ENCODE data around the gene ABL1. TPM values are rescaled to one million over a fixed set of nuclear protein-coding genes. Genes with fewer than 3 reads are reported as not detected.

The ABL1 gene
- total RNA-seq, 1 experiment from 2014 or later: 27.1 TPM

DNA sequence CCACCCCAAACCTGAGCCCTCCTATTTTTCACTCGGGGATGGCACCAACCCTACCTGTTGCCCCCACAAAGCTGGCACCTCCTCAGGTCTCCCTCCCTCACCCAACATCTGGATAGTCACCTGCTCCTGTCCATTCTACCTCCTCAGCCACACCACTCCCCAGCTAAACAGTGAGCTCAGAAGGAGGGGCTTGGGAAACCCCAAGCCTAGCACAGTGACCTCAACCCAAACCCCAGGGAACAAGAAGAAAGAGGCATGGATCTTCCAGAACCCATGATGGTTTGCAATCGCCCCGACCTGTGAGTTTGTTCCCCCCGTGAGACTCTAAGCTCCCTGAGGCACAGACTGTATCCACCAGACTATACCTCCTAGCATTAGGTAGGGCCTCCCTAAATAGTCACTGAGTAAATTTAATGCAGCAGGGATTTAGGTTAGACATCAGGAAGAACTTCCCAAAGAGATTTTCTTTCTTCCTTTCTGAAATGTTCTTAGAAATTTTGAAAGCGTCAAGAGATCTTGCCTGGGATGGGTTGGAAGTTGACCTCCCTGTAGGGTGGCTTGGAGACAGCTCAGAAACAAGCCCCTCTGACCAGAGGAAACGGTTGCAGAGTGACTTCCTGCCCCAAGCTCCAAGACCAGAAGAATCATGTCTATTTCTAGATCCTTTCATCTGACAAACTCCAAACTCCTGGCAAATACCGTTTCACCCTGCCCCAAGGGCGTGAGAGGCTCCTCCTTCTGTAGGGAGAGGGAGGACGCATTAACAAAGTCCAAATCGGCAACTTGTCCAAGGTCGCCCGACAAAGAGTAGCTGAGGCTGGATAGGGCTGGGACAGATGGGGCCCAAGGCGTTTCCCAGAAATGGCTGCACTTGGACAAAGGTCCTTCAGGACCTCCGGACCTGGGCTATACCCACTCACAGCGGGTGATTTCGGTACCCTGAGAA lies 99.9 kb downstream of the ABL1 start:
- no peak for DNase-seq (ENCODE audit: low spot score)
- in situ Hi-C loops (cut with HindIII; ENCODE audit: low sequenced_read_pairs): no loop called here

- in situ Hi-C loops (cut with HindIII; ENCODE audit: low sequenced_read_pairs): no loop called here
- no peak for DNase-seq (ENCODE audit: low spot score)
Observed at GRCh38 chr9:130935648-130936271, 100.7 kb downstream of the ABL1 start.

GRCh38 chr9:130936285-130937117 lies 101.4 kb downstream of the ABL1 start:
- in situ Hi-C loops (cut with HindIII; ENCODE audit: low sequenced_read_pairs): no loop called here
- DNase-seq (ENCODE audit: low spot score): peak; percentile 69

Other genes with a start within 250 kb of the ABL1 start
- not detected in 2 replicates for gene PRDM12, start 170.7 kb upstream of the ABL1 start, total RNA-seq (2014; rRNA removed; shearing (Covaris generic))
- gene EXOSC2, start 141.5 kb upstream of the ABL1 start, total RNA-seq (2014; rRNA removed; shearing (Covaris generic)): 41.5 and 66.4 TPM in 2 replicates
- not detected in 2 replicates for gene QRFP, start 61.6 kb downstream of the ABL1 start, total RNA-seq (2014; rRNA removed; shearing (Covaris generic))
- gene FIBCD1, start 104.0 kb downstream of the ABL1 start, total RNA-seq (2014; rRNA removed; shearing (Covaris generic)): 2.4 and 2.6 TPM in 2 replicates
- gene LAMC3, start 173.9 kb downstream of the ABL1 start, total RNA-seq (2014; rRNA removed; shearing (Covaris generic)): 1.8 and 3.3 TPM in 2 replicates

Data from G401 (cell line).